ENCODE measurements around the gene TOP2A. TPM values are rescaled to one million over a fixed set of nuclear protein-coding genes. Genes with fewer than 3 reads are reported as not detected.

Gene TOP2A
- total RNA-seq, 1 experiment from 2014 or later: 237 TPM

- peaks cover 43% of the 10 kb centered on the region for H3K4me1 ChIP-seq
- no peak for TF ChIP-seq CTCF (IDR thresholded peaks at IDR 0.05; ENCODE audit: insufficient read depth in 1 of 2, low read depth in 1 of 2, low read length in 1 of 2, severe bottlenecking in 1 of 2, unreplicated experiment in 1 of 2)
- H3K4me3 ChIP-seq (ENCODE audit: low read depth, low read length): peak overlapping the region; percentile 80
- H3K27ac Mint-ChIP-seq (ENCODE audit: unreplicated experiment): peak overlapping the region; percentile 50
- H3K4me3 Mint-ChIP-seq (ENCODE audit: unreplicated experiment): peak overlapping the region; percentile 89
- peaks cover 41% of the 10 kb centered on the region for H3K36me3 Mint-ChIP-seq (ENCODE audit: insufficient read depth, unreplicated experiment)
- H3K9me3 Mint-ChIP-seq (ENCODE audit: unreplicated experiment): no peaks in the 10 kb centered on the region
- H3K4me1 Mint-ChIP-seq (ENCODE audit: low read depth, unreplicated experiment): peaks cover 37% of the 10 kb centered on the region
- H3K36me3 ChIP-seq (ENCODE audit: control insufficient read depth, insufficient read depth, low read length): no peaks in the 10 kb centered on the region; the same call in 1 of the 2 replicates
- TSS peak; percentile 24 for BruUV-seq (replicated peaks)
- ChIA-PET CTCF (interaction anchor here (2.9 kb wide), 1 partner anchor 12 kb away, joined by 39 read pairs; no protein-coding TSS in a partner anchor), POLR2A (interaction anchor here (0.5 kb wide), 1 partner anchor 38 kb away, joined by 3 read pairs; no protein-coding TSS in a partner anchor)
- H3K27me3 ChIP-seq (replicated peaks; ENCODE audit: control insufficient read depth, insufficient read depth, low read length): no peaks in the 10 kb centered on the region
- intact Hi-C loops (cut with micrococcal nuclease; ENCODE audit: unreplicated experiment): no loop called here
- H3K9me3 ChIP-seq: no peaks in the 10 kb centered on the region
- no peaks in the 10 kb centered on the region for H3K27me3 Mint-ChIP-seq (ENCODE audit: insufficient read depth, unreplicated experiment)
- no peak for DNase-seq
Measured at GRCh38 chr17:40343219-40344119, 74.2 kb downstream of the TOP2A start.

- H3K27ac Mint-ChIP-seq (ENCODE audit: unreplicated experiment): peak overlapping the region; percentile 50
- ChIA-PET CTCF (interaction anchor here (0.7 to 2.4 kb wide), 5 partner anchors 13 to 75 kb away, joined by 3 to 13 read pairs (median 4); partner anchors contain the start of gene TOP2A), POLR2A (no interaction called here)
- DNase-seq: no peak
- peaks cover 37% of the 10 kb centered on the region for H3K4me1 Mint-ChIP-seq (ENCODE audit: low read depth, unreplicated experiment)
- intact Hi-C loops (cut with micrococcal nuclease; ENCODE audit: unreplicated experiment): no loop called here
- H3K36me3 Mint-ChIP-seq (ENCODE audit: insufficient read depth, unreplicated experiment): peaks cover 41% of the 10 kb centered on the region
- peak overlapping the region; percentile 89 for H3K4me3 Mint-ChIP-seq (ENCODE audit: unreplicated experiment)
- Histone ChIP-seq H3K9me3 (no peaks in the 10 kb centered on the region), H3K36me3 (ENCODE audit: control insufficient read depth, insufficient read depth, low read length) (no peaks in the 10 kb centered on the region), H3K4me1 (peaks cover 43% of the 10 kb centered on the region), H3K4me3 (ENCODE audit: low read depth, low read length) (peak overlapping the region; percentile 80), H3K27me3 (replicated peaks; ENCODE audit: control insufficient read depth, insufficient read depth, low read length) (no peaks in the 10 kb centered on the region)
- BruUV-seq (replicated peaks): no TSS peak
- no peaks in the 10 kb centered on the region for H3K27me3 Mint-ChIP-seq (ENCODE audit: insufficient read depth, unreplicated experiment)
- peak in 1 of 2 experiments; percentile 19 for TF ChIP-seq CTCF (IDR thresholded peaks at IDR 0.05; ENCODE audit: insufficient read depth in 1 of 2, low read depth in 1 of 2, low read length in 1 of 2, severe bottlenecking in 1 of 2, unreplicated experiment in 1 of 2)
- no peaks in the 10 kb centered on the region for H3K9me3 Mint-ChIP-seq (ENCODE audit: unreplicated experiment)
Measured at GRCh38 chr17:40342504-40343218, 75.0 kb downstream of the TOP2A start.
